NCI-H2227 (cell line): ENCODE results near the gene AIM2.
"Not testable (repeated sequence)": the region's sequence is repeated elsewhere in the genome, so short reads cannot be mapped to it uniquely, and the experiment has no call there.

ENCODE experiments used
- DNase-seq: peaks from one replicate; lab custom pipeline; 2025; ENCODE audit not compliant: unreplicated experiment; lab: John Stamatoyannopoulos, UW

The AIM2 gene

DNA sequence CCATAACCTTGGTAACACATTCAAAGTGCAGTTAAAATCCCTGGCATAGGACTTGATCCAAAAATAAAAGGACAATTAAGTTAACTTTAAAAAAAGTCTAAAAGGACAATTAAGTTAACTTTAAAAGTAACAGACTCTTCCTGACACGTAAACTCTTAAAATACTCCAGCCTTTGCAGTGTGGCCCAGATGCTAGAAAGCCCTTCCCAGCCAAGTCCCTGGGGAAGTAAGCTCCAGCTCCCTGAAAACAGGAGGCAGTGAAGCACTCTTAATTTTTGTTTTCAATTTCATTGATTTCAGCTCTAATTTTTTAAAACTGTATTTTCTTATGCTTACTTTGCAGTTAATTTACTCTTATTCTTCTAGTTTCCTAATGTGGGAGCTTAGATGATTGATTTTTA, 5.1 kb upstream of the AIM2 start:
- no peak for DNase-seq

DNA sequence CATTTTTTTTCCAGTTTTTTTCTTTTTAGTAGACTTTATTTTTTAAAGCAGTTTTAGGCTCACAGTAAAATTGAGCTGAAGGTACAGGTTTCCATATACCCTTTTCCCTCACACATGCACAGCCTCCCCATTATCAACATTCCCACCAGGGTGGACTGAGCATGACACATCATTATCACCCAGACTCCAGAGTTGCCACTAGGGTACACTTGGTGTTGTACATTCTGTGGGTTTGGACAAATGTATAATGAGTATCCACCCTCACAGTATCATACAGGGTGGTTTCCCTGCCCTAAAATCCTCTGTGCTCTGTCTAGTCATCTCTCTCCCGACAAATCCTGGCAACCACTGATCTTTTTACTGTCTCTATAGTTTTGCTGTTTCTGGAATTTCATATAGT, 3.0 kb upstream of the AIM2 start:
- DNase-seq: no peak

- no peak for DNase-seq
These were observed 775 bp upstream of the AIM2 start for GRCh38 chr1:159077120-159077961.

- peak; percentile 52 for DNase-seq
These were observed 4.5 kb downstream of the AIM2 start for GRCh38 chr1:159071970-159072582.

DNA sequence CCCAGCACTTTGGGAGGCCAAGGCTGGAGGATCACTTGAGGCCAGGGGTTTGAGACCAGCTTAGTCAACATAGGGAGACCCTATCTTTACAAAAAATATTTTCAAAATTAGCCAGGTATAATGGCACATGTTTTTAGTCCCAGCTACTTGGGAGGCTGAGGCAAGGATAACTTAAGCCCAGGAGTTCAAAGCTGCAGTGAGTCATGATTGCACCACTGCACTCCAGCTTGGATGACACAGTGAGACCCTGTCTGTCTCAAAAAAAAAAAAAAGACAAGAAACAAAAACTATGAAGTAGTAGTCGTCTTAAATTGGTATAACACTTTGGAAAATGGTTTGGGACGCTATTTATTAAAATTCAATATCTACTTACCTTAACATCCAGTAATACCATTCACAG, 7.7 kb downstream of the AIM2 start:
- no peak for DNase-seq

- no peak for DNase-seq
These were observed 8.6 kb downstream of the AIM2 start for GRCh38 chr1:159067699-159068621.

DNA sequence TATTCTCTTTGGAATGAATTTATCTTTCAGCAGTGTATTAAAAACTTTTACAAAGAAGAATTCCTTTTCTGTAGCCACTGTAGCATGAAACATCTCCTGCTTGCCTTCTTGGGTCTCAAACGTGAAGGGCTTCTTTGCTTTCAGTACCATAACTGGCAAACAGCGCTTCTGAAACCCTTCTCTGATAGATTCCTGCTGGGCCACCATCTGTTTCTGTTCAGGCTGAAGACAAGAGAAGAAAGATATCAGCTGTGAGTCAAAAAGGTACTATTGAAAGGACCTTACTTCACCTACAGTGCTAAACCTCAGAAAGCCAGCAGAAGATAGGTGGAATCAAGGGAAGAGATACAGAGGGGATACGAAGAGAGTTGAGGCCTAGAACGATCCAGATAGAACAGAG, 10.5 kb downstream of the AIM2 start:
- no peak for DNase-seq

GRCh38 chr1:159065106-159065505, 11.5 kb downstream of the AIM2 start:
- DNase-seq: no peak

DNA sequence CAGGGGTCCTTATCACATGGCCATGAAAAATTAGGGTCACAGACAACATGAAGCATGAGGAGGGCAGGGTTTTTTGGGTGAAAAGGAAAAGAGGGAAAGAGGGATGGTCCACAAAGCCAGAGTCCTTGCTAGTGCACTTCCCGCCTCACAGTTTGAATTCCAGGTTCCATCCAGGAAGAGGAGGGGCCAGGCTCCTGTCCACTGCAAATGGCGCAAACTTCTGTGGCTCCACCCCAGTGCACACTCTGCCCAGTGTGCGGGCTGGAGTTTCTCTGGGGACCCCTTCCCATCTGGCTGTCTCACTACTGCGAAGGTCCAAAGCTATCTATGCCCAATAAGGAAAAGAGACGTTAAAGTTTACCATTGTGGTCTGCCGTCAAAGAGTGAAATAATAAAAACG, 17.8 kb downstream of the AIM2 start:
- no peak for DNase-seq

DNA sequence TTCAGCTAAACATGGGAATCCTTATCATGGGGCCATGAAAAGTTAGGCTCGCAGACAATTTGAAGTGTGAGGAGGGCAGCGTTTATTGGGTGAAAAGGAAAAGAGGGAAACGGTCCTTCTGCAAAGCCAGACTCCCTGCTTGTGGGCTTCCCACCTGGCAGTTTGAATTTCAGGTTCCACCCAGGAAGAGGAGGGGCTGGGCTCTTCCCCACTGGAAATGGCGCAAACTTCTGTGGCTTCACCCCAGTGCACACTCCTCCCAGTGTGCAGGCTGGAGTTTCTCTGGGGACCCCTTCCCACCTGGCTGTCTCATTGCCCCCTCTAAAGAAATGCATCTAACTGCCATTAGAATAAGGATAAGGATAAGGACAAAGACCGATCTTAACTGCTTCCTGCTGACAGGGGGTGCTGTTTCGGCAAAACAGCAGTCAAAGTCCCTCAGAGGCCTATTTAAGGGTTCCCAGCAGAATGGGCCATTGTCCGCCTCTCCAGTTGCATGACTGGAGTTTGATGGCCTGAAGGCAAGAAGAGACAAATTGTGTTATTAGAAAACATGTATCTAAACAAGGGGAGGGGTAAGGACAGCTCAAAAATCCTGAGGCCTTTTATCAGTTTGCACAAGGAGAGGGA, 20.4 kb downstream of the AIM2 start:
- no peak for DNase-seq

DNA sequence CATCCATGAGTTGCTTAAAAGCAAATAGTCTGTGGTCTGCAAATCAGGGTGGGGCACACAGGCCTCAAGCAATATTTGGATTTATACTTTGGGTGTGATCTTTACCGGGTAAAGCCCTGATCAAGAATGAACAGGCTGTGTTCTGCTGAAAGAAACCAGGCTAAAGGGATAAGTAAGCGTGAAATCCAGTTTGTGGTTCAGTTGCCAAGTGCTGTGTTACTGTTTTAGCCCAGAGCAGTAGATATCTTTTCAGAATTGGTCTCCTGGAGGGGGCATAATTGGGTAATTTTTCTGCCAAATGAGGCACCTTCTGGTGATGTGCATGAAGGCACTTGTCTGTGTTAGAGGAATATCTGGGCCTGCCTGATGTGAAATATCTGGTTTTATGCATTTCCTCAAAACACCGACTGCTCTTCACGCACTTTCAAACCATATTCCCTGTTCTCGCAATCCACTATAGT, 21.4 kb downstream of the AIM2 start:
- no peak for DNase-seq

DNA sequence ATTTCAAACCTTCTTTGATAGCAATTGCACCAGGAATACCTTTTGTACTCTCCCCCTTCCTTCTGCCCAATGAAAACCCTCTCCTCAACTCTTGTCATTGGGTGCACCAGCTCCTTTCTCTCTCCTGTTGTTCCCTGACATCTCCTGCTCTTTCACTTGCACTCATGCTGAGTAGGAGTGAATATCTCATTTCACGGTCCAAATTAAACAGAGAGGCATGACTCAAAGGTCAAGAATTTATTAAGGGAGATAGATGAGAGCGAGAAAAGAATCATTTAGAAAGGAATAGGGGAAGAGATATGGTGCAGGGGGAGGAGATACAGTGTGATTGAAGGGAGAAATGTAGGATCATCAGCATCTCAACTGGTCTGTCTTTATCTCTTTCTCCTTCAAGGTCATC, 22.1 kb downstream of the AIM2 start:
- DNase-seq: no peak

DNA sequence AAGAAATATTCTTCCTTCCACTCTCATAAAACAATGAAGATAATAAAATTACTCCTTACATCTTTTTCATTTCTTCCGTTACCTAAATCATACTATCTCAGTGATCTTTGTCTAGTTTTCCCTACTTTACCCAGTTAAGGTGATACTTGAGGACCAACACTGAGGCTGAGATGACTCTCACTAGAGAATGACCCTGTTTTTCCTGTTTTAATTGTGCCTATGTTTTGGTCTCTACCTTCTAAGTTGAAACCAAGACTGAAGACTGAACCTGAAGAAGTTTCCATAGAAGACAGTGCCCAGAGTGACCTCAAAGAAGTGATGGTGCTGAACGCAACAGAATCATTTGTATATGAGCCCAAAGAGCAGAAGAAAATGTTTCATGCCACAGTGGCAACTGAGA, 25.1 kb downstream of the AIM2 start:
- DNase-seq: no peak

DNA sequence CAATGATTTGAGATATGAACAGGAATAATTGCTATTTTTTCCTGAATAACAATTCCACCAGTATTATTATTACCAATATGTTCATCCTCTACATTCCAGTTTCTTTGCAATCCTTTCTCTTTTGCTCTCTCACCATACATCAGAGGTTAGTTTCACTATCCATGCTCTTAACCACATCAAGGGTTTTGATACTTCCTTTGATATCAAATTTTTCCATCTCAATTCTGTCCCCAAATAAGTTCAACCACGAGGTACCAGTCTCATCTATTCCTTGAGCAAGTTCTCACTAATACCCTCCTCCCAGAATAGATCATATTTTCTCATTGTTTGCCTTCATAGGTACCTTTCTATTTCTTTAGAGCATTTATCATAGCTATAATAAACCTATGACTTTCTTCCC, 30.1 kb downstream of the AIM2 start:
- not testable (repeated sequence) for DNase-seq

DNA sequence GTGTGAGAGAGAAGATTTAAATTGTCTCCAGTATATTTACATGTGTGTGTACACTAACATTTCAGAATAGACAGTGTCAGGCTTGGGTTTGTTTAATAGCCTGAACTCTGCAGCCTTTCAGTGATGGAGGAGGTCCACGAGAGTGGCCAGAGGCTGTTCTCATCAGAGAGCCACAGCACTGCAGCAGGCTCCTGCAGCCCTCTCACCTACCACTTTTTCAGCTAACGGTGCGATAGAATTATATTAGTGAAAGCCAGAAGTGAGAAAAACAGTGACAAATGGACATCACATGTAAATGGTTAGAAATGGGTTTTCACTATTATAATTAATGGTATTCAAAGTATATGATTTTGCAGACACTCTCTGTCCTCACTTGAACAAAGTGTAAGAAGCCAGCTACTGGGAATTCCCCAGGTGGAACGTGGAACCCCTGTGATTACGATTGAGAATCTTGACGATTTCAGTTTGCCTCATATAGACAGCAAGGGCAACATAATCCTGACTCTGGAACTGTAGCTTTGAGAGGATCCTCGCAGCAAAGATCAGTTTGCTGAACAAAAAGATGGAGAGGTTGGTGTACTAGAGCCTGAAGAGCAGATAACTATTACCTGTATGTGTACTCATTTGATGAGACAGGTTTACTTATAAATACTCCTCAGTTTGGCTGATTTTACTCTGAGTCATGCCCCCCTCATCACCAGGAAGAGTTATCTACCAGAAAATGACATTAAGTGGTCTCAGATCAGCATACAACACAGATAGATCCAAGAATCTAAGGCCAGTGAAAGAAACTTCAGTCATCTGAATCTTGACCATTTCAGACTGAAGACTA, 35.5 kb downstream of the AIM2 start:
- DNase-seq: no peak

GRCh38 chr1:159040206-159040605, 36.4 kb downstream of the AIM2 start:
- DNase-seq: no peak

GRCh38 chr1:159030877-159031447, 45.6 kb downstream of the AIM2 start:
- DNase-seq: no peak

DNA sequence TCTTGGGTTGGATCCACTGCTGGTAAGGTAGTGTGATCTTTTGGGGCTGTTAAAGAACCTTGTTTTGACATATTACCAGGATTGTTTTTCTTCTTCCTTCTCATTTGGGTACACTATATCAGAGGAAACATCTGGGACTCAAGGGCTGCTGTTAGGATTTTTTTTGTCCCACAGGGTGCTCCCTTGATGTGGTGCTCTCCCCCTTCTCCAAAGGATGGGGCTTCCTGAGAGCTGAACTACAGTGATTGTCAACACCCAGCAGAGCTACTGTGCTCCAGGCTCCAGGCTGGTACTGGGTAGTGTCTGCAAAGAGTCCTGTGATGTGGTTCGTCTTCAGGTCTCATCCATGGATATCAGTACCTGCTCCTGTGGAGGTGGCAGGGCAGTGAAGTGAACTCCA, 46.3 kb downstream of the AIM2 start:
- no peak for DNase-seq

DNA sequence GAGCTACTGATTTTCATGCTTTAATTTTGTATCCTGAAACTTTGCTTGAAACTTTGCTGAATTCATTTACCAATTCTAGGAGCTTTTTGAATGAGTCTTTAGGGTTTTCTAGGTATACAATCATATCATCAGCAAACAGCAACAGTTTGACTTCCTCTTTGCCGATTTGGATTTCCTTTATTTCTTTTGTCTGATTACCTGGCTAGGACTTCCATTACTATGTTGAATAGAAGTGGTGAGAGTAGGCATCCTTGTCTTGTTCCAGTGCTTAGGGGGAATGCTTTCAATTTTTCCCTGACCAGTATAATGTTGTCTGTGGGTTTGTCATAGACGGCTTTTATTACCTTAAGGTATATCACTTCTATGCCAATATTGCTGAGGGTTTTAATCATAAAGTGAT, 49.7 kb downstream of the AIM2 start:
- DNase-seq: not testable (repeated sequence)

DNA sequence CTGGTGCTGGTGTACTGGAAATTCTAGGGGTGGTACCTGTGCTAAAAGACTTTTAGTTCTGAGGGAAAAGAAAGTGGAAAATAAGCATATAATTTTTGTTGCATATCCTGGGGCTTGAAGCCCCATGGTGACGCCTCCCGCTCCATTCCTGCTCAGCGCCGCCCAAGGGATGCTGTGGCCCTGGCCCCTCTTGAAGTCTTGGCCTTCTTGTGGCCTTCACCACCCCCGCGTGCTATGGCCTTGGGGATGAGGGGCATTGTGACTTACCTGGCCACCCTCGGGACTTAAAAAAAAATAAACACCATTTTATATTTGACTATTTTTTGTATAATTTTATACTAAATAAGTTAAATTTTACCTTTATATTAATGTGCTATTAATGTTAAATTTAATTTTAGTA, 51.5 kb downstream of the AIM2 start:
- DNase-seq: no peak
